ENCODE results near the gene HIVEP3. TPM values are rescaled to one million over a fixed set of nuclear protein-coding genes. Genes with fewer than 3 reads are reported as not detected.

Gene HIVEP3
- total RNA-seq, 1 experiment from 2014 or later: 1.2 TPM

DNA sequence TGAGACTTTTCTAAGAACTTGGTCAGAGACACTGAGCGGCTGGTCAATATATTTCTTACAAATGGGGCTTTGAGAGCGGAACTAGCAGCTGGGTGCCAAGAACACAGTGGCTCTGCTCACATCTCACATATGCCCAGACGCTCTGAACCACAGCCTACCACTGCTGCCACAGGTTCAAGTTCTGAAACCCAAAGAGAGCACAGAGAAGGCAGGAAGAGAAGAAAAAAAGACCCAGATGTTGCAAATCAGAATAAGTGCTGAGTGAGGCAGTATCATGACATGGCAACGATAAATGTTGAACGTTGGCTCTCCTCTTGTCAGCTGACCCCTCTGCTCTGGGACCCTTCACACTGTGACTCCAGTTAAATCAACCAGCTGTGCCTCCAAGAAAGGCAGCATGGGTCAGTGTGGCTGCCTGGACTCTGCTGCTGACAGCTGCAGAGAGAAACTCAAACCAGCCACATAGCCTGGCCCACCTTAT, 26.4 kb downstream of the HIVEP3 start:
- intact Hi-C loops (cut with micrococcal nuclease): no loop called here
- Mint-ChIP-seq H3K27ac (ENCODE audit: low read depth, unreplicated experiment) (no peak overlapping the region), H3K4me3 (ENCODE audit: unreplicated experiment) (no peak overlapping the region), H3K27me3 (ENCODE audit: insufficient read depth, unreplicated experiment) (no peaks in the 10 kb centered on the region), H3K4me1 (ENCODE audit: insufficient read depth, unreplicated experiment) (peaks cover 21% of the 10 kb centered on the region), H3K36me3 (ENCODE audit: insufficient read depth, unreplicated experiment) (no peaks in the 10 kb centered on the region), H3K9me3 (ENCODE audit: unreplicated experiment) (no peaks in the 10 kb centered on the region)
- ChIA-PET POLR2A (interaction anchor here (1.2 kb wide), 1 partner anchor 26 kb away, joined by 4 read pairs; the partner anchor contains the start of gene HIVEP3), CTCF (interaction anchor here (0.7 to 1.0 kb wide), 2 partner anchors 112 to 181 kb away, joined by 3 read pairs; no protein-coding TSS in a partner anchor)
- TF ChIP-seq, protein P1, sequence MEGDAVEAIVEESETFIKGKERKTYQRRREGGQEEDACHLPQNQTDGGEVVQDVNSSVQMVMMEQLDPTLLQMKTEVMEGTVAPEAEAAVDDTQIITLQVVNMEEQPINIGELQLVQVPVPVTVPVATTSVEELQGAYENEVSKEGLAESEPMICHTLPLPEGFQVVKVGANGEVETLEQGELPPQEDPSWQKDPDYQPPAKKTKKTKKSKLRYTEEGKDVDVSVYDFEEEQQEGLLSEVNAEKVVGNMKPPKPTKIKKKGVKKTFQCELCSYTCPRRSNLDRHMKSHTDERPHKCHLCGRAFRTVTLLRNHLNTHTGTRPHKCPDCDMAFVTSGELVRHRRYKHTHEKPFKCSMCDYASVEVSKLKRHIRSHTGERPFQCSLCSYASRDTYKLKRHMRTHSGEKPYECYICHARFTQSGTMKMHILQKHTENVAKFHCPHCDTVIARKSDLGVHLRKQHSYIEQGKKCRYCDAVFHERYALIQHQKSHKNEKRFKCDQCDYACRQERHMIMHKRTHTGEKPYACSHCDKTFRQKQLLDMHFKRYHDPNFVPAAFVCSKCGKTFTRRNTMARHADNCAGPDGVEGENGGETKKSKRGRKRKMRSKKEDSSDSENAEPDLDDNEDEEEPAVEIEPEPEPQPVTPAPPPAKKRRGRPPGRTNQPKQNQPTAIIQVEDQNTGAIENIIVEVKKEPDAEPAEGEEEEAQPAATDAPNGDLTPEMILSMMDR (IDR thresholded peaks at IDR 0.05; ENCODE audit: unreplicated experiment): no peak
- BruUV-seq (replicated peaks): no TSS peak
- DNase-seq (ENCODE audit: unreplicated experiment): no peak

DNA sequence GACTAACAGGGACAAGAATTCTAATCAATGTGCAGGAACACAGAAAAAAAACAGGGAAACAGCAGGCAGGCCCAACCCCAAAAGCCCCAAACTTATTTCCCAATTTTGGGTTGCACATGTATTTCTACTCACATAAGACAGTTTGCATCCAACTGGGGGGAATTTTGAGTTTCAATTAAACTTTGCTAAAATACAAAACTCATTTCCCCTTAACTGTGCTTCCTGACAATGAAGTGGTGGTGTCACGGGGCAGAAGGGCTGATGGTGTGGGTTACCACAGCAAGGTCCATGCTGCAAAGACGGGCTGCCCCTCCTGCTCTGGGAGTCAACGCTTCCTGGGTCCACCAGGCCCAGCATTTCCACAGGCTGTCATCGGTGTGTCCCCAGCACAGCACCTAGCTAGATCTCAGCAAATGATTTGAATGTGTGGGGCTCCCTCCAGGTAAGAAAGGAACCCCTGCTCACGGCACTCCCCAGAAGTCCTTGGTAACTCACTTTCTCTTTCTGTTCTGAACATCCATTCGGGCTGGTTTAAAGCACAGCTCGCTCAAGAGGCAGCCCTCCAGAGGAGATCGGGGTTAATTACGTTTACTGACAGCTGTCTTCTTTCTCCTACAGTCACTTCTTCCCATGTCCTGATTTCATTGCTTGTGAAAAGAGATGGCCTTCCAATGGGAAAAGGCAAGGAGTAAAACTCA, 27.4 kb downstream of the HIVEP3 start:
- CTCF ChIA-PET: interaction anchor here (0.9 to 1.0 kb wide), 2 partner anchors 15 to 111 kb away, joined by 3 read pairs; no protein-coding TSS in a partner anchor
- Mint-ChIP-seq H3K4me1 (ENCODE audit: insufficient read depth, unreplicated experiment) (peaks cover 21% of the 10 kb centered on the region), H3K27me3 (ENCODE audit: insufficient read depth, unreplicated experiment) (no peaks in the 10 kb centered on the region), H3K27ac (ENCODE audit: low read depth, unreplicated experiment) (peak overlapping the region; percentile 5), H3K36me3 (ENCODE audit: insufficient read depth, unreplicated experiment) (no peaks in the 10 kb centered on the region), H3K4me3 (ENCODE audit: unreplicated experiment) (peak overlapping the region; percentile 60), H3K9me3 (ENCODE audit: unreplicated experiment) (no peaks in the 10 kb centered on the region)
- BruUV-seq (replicated peaks): no TSS peak
- TF ChIP-seq, protein P1 (IDR thresholded peaks at IDR 0.05; ENCODE audit: unreplicated experiment): no peak
- intact Hi-C loops (cut with micrococcal nuclease): loop anchor here (1.0 kb wide), 1 partner anchor 79 kb away; no protein-coding TSS in a partner anchor
- peak; percentile 45 for DNase-seq (ENCODE audit: unreplicated experiment)
- POLR2A ChIA-PET: interaction anchor here (0.5 to 1.2 kb wide), 2 partner anchors 22 to 27 kb away, joined by 3 to 4 read pairs; partner anchors contain the start of gene HIVEP3

DNA sequence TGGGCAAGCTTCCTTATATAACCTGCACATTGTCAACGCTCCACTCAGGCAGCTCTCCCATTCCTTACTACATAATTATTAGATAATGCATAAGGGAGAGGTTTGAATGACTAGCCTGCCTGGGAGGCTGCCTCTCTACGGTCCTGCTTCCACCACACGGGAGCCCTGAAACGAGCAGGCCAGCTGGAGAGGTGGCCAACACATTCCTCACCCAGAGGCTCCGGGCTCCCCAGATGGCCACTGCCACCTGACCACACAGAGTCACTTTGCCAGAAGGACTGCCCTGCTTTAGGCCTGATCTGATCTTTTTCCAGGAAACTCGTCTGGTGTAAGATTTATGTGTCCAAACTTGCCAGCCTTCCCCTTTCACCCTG, 27.9 kb downstream of the HIVEP3 start:
- CTCF ChIA-PET: interaction anchor here (0.6 kb wide), 1 partner anchor 9 kb away, joined by 3 read pairs; no protein-coding TSS in a partner anchor
- Mint-ChIP-seq H3K4me1 (ENCODE audit: insufficient read depth, unreplicated experiment) (peaks cover 21% of the 10 kb centered on the region), H3K36me3 (ENCODE audit: insufficient read depth, unreplicated experiment) (no peaks in the 10 kb centered on the region), H3K27ac (ENCODE audit: low read depth, unreplicated experiment) (peak overlapping the region; percentile 5), H3K9me3 (ENCODE audit: unreplicated experiment) (no peaks in the 10 kb centered on the region), H3K27me3 (ENCODE audit: insufficient read depth, unreplicated experiment) (no peaks in the 10 kb centered on the region), H3K4me3 (ENCODE audit: unreplicated experiment) (no peak overlapping the region)
- peak; percentile 18 for DNase-seq (ENCODE audit: unreplicated experiment)
- TF ChIP-seq, protein P1 (IDR thresholded peaks at IDR 0.05; ENCODE audit: unreplicated experiment): no peak
- intact Hi-C loops (cut with micrococcal nuclease): loop anchor here (1.0 kb wide), 1 partner anchor 79 kb away; no protein-coding TSS in a partner anchor
- BruUV-seq (replicated peaks): no TSS peak
- POLR2A ChIA-PET: interaction anchor here (0.6 kb wide), 1 partner anchor 374 kb away, joined by 3 read pairs; no protein-coding TSS in a partner anchor

All from MCF 10A (cell line).